GM10266 (cell line): ENCODE measurements around the gene OASL.

Experiments
- DNase-seq: peaks from one replicate; pipeline ENCODE4 v3.0.0; 2012; ENCODE audit errors: extremely low spot score
- TF ChIP-seq, protein P1 (sequence below): IDR thresholded peaks from 2 replicates; pipeline ENCODE4 v1.5.1; 2012; ENCODE audit warnings: mild to moderate bottlenecking, low read depth; ENCODE audit not compliant: control insufficient read depth, insufficient read depth; ENCODE audit errors: missing control alignments

Gene OASL

DNA sequence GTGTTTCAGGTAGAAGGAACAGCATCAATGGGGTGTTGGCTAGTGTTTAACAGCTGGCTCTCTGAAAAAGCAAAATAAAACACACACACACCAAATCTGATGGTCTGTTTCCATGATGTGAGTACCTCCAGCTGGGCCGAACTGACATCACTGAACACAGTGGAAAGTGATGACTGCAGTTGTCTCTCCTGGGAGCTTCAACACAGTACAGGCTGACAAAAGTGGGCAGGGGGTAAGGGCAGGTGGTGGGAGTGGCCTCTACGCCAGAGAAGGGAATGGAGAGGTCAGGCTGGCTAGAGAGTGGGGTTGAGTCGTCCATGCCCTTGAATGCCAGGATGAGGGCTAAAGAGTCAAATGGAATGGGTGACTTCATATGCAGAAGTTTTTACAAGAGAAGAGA is 68.7 kb downstream of the OASL start:
- TF ChIP-seq, protein P1, sequence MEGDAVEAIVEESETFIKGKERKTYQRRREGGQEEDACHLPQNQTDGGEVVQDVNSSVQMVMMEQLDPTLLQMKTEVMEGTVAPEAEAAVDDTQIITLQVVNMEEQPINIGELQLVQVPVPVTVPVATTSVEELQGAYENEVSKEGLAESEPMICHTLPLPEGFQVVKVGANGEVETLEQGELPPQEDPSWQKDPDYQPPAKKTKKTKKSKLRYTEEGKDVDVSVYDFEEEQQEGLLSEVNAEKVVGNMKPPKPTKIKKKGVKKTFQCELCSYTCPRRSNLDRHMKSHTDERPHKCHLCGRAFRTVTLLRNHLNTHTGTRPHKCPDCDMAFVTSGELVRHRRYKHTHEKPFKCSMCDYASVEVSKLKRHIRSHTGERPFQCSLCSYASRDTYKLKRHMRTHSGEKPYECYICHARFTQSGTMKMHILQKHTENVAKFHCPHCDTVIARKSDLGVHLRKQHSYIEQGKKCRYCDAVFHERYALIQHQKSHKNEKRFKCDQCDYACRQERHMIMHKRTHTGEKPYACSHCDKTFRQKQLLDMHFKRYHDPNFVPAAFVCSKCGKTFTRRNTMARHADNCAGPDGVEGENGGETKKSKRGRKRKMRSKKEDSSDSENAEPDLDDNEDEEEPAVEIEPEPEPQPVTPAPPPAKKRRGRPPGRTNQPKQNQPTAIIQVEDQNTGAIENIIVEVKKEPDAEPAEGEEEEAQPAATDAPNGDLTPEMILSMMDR = no peak

More for the DNA sequence above, 68.7 kb downstream of the OASL start:
- no peak for DNase-seq
